OCI-LY1 (cell line): ENCODE data around the gene OR1E2.

Source experiments
- H2AFZ ChIP-seq: fragments of 200-600 bp; sonication (generic), shearing (Covaris generic); 2 replicates; pipeline ENCODE4 v1.6.0; 2014; ENCODE audit warnings: antibody characterized with exemption, mild to moderate bottlenecking, low read length
- H3F3A ChIP-seq: fragments of 200-600 bp; sonication (generic), shearing (Covaris generic); 2 replicates; pipeline ENCODE4 v1.6.0; 2014; ENCODE audit warnings: mild to moderate bottlenecking, antibody characterized with exemption, low read length, moderate library complexity; ENCODE audit not compliant: insufficient read depth
- H3K27ac ChIP-seq: fragments of 200-600 bp; sonication (generic); 2 replicates; pipeline ENCODE4 v1.5.1; 2014; ENCODE audit warnings: low read length, mixed run types, mild to moderate bottlenecking, low read depth; ENCODE audit not compliant: poor library complexity, severe bottlenecking
- H3K27me3 ChIP-seq: fragments of 200-600 bp; sonication (generic); 2 replicates; pipeline ENCODE4 v1.6.0; 2014; ENCODE audit warnings: antibody characterized with exemption, mild to moderate bottlenecking, low read length, moderate library complexity; ENCODE audit not compliant: insufficient read depth
- H3K36me3 ChIP-seq: fragments of 200-600 bp; sonication (generic); 2 replicates; pipeline ENCODE4 v1.6.1; 2014; ENCODE audit warnings: mild to moderate bottlenecking, antibody characterized with exemption, low read length, moderate library complexity, mixed read lengths; ENCODE audit not compliant: insufficient read depth
- H3K4me1 ChIP-seq: fragments of 200-600 bp; sonication (generic); 2 replicates; pipeline ENCODE4 v1.5.1; 2014; ENCODE audit warnings: mild to moderate bottlenecking, low read length, moderate library complexity; ENCODE audit not compliant: insufficient read depth, severe bottlenecking
- H3K4me2 ChIP-seq: fragments of 200-600 bp; sonication (generic), shearing (Covaris generic); 2 replicates; pipeline ENCODE4 v1.6.1; 2014; ENCODE audit warnings: low read length
- H3K4me3 ChIP-seq: fragments of 200-600 bp; sonication (generic); 2 replicates; pipeline ENCODE4 v1.5.1; 2014; ENCODE audit warnings: low read length, low read depth, mild to moderate bottlenecking, mixed read lengths; ENCODE audit not compliant: poor library complexity, severe bottlenecking
- H3K79me2 ChIP-seq: fragments of 200-600 bp; shearing (Covaris generic); 2 replicates; pipeline ENCODE4 v1.6.1; 2016; ENCODE audit warnings: mixed run types, low read length, mixed read lengths; ENCODE audit not compliant: insufficient read depth
- H3K9ac ChIP-seq: fragments of 200-600 bp; sonication (generic), shearing (Covaris generic); 2 replicates; pipeline ENCODE4 v1.6.1; 2014; ENCODE audit warnings: mild to moderate bottlenecking, low read length, mixed read lengths
- H3K9me2 ChIP-seq: fragments of 200-600 bp; sonication (generic), shearing (Covaris generic); 2 replicates; pipeline ENCODE4 v1.6.1; 2014; ENCODE audit warnings: low read depth, mild to moderate bottlenecking, low read length, mixed read lengths
- H3K9me3 ChIP-seq: fragments of 200-600 bp; shearing (Covaris generic); 2 replicates; pipeline ENCODE4 v1.6.1; 2014; ENCODE audit warnings: low read length, mixed read lengths
- H4K20me1 ChIP-seq: fragments of 200-600 bp; sonication (generic), shearing (Covaris generic); 2 replicates; pipeline ENCODE4 v1.6.0; 2016; ENCODE audit warnings: mild to moderate bottlenecking, low read length; ENCODE audit not compliant: insufficient read depth
- EZH2 ChIP-seq: fragments of 200-600 bp; sonication (generic), shearing (Covaris generic); IDR thresholded peaks from 2 replicates; pipeline ENCODE4 v1.8.0; 2017; ENCODE audit warnings: borderline replicate concordance, mixed run types, mild to moderate bottlenecking, antibody characterized with exemption, low read length, moderate library complexity, mixed read lengths
- TF ChIP-seq, protein P1 (sequence below): fragments of 200-600 bp; sonication (generic), shearing (Covaris generic); IDR thresholded peaks from 2 replicates; pipeline ENCODE4 v1.5.1; 2017; ENCODE audit warnings: mild to moderate bottlenecking, antibody characterized with exemption, low read length, moderate library complexity, mixed read lengths

The OR1E2 gene

DNA sequence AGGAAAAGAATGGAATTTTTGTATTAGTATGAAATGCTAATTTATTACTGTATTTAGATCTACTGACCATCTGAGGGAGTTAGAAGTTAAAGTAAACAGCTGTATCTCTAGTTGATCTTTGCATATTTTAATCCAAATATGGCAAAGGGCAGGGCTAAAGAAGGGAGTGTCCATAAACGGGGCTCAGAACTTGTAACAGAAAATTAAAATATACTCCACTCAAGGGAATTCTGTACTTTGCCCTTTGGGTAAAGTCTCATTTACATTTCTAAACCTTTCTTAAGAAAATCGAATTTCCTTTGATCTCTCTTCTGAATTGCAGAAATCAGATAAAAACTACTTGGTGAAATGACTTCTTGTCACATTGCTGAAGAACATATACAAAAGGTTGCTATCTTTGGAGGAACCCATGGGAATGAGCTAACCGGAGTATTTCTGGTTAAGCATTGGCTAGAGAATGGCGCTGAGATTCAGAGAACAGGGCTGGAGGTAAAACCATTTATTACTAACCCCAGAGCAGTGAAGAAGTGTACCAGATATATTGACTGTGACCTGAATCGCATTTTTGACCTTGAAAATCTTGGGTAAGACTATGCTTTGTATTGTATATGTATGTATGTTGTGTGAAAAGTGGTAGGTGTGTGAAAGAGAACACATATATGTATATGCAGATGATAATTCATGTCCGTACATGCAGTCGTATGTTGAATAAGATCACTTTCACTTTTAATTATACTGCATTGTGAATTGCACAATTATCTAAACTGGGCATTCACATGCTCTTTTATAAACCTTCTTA is 42.4 kb upstream of the OR1E2 start, which contains the start of gene ASPA:
TSS of gene ASPA (plus strand) at position 186 of the 799 bp plus-strand sequence. CDS start at position 349, 163 bp downstream.
- no peak within 1 kb of the TSS for H3K27ac ChIP-seq
- no peaks in the 10 kb centered on the region for H4K20me1 ChIP-seq
- no peak within 1 kb of the TSS for H3K4me2 ChIP-seq
- no peak within 1 kb of the TSS for H3K4me3 ChIP-seq
- no peak for TF ChIP-seq EZH2
- TF ChIP-seq, protein P1, sequence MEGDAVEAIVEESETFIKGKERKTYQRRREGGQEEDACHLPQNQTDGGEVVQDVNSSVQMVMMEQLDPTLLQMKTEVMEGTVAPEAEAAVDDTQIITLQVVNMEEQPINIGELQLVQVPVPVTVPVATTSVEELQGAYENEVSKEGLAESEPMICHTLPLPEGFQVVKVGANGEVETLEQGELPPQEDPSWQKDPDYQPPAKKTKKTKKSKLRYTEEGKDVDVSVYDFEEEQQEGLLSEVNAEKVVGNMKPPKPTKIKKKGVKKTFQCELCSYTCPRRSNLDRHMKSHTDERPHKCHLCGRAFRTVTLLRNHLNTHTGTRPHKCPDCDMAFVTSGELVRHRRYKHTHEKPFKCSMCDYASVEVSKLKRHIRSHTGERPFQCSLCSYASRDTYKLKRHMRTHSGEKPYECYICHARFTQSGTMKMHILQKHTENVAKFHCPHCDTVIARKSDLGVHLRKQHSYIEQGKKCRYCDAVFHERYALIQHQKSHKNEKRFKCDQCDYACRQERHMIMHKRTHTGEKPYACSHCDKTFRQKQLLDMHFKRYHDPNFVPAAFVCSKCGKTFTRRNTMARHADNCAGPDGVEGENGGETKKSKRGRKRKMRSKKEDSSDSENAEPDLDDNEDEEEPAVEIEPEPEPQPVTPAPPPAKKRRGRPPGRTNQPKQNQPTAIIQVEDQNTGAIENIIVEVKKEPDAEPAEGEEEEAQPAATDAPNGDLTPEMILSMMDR, result no peak
- no peaks in the 10 kb centered on the region for H3K27me3 ChIP-seq
- no peaks in the 10 kb centered on the region for H3F3A ChIP-seq
- no peaks in the 10 kb centered on the region for H3K79me2 ChIP-seq
- H3K9ac ChIP-seq, result no peak within 1 kb of the TSS
- no peaks in the 10 kb centered on the region for H3K36me3 ChIP-seq
- H3K9me3 ChIP-seq, result no peaks in the 10 kb centered on the region
- H2AFZ ChIP-seq, result no peak within 1 kb of the TSS
- no peaks in the 10 kb centered on the region for H3K9me2 ChIP-seq
- H3K4me1 ChIP-seq, result no peaks in the 10 kb centered on the region

DNA sequence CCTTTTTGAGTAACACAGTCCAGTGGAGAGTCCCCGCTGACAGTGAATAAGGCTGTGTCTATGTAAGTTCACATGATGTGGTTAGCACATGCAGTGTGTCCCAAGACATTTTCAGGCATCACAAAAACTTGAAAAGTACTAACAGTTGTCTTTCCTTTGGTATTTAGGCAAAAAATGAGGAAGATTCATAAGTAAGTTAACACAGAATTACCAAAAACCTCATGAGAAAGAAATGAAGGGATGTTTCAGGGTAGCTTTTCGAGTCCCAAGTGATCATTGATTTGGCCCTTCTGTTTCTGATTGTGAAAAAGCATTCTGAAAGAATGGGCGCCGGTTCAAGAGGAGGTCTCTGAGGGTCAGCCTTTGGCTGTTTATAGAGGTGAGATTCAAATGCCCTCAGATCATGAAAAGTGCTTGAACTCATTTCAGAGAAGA is 41.6 kb upstream of the OR1E2 start:
- Histone ChIP-seq H3K36me3 (no peaks in the 10 kb centered on the region), H3K4me2 (no peak overlapping the region), H3K27me3 (no peaks in the 10 kb centered on the region), H3K9me2 (no peaks in the 10 kb centered on the region), H3K27ac (no peak overlapping the region), H4K20me1 (no peaks in the 10 kb centered on the region), H3K4me1 (no peaks in the 10 kb centered on the region), H3K9ac (no peak overlapping the region), H3K79me2 (no peaks in the 10 kb centered on the region), H3F3A (no peaks in the 10 kb centered on the region), H3K4me3 (no peak overlapping the region), H2AFZ (no peak overlapping the region), H3K9me3 (no peaks in the 10 kb centered on the region)
- TF ChIP-seq, protein P1, result no peak
- TF ChIP-seq EZH2, result no peak

DNA sequence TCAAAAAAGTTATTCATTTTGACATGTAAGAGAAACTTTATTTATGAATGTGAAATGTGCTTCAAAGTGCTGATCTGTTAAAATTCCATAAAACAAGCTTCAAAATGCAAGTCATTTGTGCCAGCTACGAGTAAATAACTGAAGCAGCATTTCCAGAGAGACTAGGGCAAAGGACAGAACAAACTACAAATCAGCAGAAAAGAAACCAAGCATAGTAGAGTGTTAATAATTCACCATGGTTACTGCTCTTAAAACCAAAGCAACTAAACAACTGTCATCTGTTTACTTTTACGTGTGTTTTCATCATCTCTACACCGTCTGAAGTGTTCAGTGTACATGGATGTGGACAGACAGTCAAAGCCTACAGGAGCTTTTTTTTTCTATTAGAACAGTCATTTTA is 40.6 kb upstream of the OR1E2 start:
- Histone ChIP-seq H3K9me3 (no peaks in the 10 kb centered on the region), H3K4me2 (no peak overlapping the region), H3K79me2 (no peaks in the 10 kb centered on the region), H3K27me3 (no peaks in the 10 kb centered on the region), H3K4me3 (no peak overlapping the region), H3F3A (no peaks in the 10 kb centered on the region), H3K36me3 (no peaks in the 10 kb centered on the region), H4K20me1 (no peaks in the 10 kb centered on the region), H3K27ac (no peak overlapping the region), H2AFZ (no peak overlapping the region), H3K4me1 (no peaks in the 10 kb centered on the region), H3K9me2 (no peaks in the 10 kb centered on the region), H3K9ac (no peak overlapping the region)
- no peak for TF ChIP-seq EZH2
- TF ChIP-seq, protein P1, result no peak
